NOMO-1 (cell line): Measurements from ENCODE around the gene PGPEP1.
A peak's percentile ranks its signal among the peaks of the same experiment; 100 is the strongest.
"Not testable (repeated sequence)": the region's sequence is repeated elsewhere in the genome, so short reads cannot be mapped to it uniquely, and the experiment has no call there.

Experiments used
- DNase-seq, 2 experiments: peaks; one replicate each; lab custom pipeline; 2025; ENCODE audit not compliant: unreplicated experiment in 2 of 2; lab: John Stamatoyannopoulos, UW

The PGPEP1 gene

GRCh38 chr19:18308051-18308947, 32.1 kb upstream of the PGPEP1 start:
- no peak for DNase-seq

GRCh38 chr19:18308948-18309325, 31.5 kb upstream of the PGPEP1 start:
- no peak for DNase-seq

GRCh38 chr19:18309525-18310064, 30.8 kb upstream of the PGPEP1 start:
- DNase-seq = no peak

- DNase-seq = no peak
Observed at GRCh38 chr19:18310118-18310909, 30.1 kb upstream of the PGPEP1 start.

- DNase-seq = no peak
Observed at GRCh38 chr19:18310966-18311365, 29.4 kb upstream of the PGPEP1 start.

GRCh38 chr19:18311502-18312091, 28.8 kb upstream of the PGPEP1 start:
- no peak for DNase-seq

DNA sequence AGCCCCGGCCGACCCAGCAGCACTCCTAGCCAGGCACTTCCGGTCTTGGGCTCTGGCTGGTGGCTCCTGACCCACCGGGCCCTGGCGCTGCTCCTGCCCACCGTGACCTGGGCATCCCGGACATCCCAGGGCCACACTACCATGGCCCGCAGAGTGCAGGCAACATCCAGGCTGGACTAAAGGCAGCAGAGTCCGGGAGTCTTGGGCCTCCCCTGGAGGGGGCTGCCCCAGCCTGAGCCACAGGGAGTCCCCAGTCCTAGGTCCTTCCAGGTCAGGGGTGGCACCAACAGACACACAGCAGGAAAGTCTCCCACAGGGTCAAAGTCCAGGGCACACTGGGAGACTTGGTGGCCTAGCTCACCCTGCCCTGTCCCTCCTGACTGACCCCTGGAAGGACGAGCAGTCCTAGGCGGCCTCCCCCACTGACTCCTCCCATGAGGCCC, 28.3 kb upstream of the PGPEP1 start:
- no peak for DNase-seq

GRCh38 chr19:18313398-18313797, 27.0 kb upstream of the PGPEP1 start:
- DNase-seq = no peak

- DNase-seq = no peak
Observed at GRCh38 chr19:18317961-18318800, 22.2 kb upstream of the PGPEP1 start.

DNA sequence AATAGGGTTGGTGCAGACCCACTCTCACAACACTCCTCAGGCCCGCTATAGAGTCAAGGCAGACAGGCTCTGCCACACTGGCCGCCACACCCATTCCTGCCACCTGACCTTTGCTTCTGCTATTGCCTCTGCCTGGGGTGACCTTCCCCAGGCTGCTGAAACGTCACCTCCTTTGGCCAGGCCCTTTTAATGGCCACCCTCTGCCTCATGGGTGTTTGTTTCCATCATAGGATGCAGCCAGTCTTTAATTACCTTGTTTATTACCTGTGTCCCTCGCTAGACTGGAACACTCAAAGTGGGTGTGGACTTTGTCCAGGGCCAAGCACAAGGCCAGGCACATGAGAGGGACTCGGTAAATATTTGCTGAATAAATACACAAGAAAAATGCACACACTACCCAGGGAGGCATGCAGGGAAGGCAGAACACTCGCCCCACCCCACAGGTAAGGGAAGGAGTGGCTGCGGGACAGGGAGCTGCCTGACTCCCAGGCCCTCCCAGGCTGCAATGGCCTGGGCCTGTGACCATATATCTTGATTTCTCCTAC, 20.7 kb upstream of the PGPEP1 start:
- DNase-seq = no peak

DNA sequence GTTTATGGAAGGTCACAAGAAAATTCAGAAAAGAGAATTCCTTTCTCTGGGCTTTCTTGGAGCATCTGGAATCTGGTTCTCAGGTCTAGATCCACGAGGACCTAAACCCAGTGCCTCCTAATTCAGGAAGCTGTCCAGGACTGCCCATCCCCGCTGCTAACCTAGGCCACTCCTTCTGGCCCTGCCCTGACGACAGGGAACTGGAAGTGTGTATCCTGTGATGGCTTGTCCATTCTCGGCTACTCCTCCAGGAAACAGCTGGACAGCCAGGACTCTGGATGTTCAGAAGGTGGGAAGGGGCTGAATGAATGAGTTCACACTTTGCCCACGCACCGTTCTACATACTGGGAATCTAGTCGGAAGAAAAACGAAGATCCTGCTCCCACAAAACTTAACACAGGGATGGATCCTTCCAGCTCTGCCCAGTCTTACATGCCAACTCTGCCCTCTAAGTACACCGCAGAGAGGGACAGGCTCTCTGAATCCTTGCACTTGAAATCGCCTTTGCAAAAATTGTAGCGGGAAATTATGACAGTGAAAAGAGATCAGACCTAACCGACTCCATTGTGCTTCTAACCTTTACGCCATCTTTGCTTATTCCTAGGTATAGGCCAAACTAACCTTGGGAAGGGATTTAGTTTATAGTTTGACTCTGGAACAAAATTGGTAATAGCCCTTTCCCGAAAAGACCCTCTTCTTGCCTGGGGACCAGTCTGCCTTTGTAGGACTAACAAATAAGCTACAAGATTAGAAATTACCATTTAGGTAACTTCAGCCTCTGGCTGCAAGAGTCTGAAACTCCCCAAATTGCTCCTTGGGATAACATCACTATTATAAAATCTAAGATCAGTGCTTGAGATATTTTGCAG, 19.3 kb upstream of the PGPEP1 start:
- DNase-seq = no peak

DNA sequence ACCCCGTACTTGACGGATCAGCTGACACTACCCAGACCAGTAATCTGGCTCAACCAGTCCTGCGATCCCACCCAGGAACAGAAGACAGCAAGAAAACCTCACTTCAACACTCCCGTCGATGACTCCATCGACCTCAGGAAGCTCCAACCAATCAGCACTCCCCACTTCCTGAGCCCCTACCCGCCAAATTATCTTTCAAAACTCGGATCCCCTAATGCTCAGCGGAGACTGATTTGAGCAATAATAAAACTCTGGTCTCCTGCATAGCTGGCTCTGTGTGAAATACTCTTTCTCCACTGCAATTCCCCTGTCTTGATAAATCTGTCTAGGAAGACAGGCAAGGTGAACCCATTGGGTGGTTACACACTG, 18.7 kb upstream of the PGPEP1 start:
- DNase-seq = peak; percentile 26 to 42

DNA sequence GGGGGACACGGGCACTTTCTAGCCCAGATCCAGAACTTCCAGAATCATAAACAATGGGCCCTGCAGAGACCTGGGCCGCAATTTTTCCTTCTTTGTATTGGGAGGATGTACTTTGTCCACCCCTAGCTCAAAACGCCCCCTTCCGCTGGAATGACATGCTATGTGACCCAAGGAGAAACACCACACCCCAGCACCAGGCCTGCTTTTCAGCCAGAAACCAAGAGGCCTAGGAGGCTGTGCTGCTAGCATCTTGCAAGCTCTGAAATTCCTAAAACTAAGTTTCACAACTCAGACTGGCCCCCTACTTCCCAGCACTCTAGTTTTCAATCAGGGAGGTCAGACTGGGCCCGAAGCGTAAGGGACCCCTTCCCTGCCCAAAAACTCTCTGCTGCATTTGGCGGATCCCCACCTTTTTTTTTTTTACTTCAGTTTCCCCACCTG, 18.1 kb upstream of the PGPEP1 start:
- DNase-seq = peak; percentile 47 to 58

DNA sequence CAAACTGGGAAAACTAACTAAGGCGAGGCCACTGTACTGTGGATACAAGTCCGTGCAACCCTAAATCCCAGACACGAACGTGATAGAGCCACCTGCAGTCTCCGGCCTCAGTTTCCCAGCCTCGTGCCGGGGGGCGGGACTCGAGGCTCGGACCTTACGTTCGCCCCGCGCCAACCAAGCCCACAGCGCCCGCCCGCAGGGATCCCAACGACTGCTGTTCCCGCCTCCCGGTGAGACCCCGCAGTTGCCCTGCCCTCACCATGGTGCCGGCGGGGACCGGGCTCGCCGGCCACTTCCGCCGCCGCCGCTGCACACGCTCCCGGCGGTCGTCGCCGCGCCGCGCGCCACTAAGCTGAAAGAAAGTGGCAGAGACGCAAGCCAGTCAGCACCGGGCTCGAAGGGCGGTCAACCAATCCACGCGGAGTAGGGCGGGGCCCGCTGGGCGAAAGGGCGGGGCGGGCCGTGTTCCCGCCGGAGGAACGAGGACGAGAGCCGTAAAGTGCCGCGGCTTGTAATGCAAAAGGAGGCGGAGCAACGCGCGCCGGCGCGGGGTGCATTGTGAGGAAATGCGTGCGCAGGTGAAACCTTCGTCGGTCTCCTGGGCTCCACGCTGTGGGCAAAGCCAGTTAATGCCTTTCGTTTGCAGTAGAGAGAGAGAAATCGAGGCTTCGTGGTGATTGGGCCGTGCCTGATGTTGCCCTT, 17.5 kb upstream of the PGPEP1 start, which contains the start of gene LSM4:
LSM4 (minus strand) TSS at position 318 of the 702 bp plus-strand sequence; CDS start at position 262, 56 bp downstream.
- DNase-seq = peak; percentile 97 to 99

GRCh38 chr19:18324373-18324731, 16.0 kb upstream of the PGPEP1 start:
- not testable (repeated sequence) for DNase-seq

GRCh38 chr19:18326772-18327171, 13.6 kb upstream of the PGPEP1 start:
- no peak for DNase-seq

- DNase-seq = peak; percentile 88 to 97
Observed at GRCh38 chr19:18328340-18329034, 11.9 kb upstream of the PGPEP1 start.

- no peak for DNase-seq
Observed at GRCh38 chr19:18329035-18329376, 11.4 kb upstream of the PGPEP1 start.
